ENCODE results near the gene AOPEP. TPM values are rescaled to one million over a fixed set of nuclear protein-coding genes. Genes with fewer than 3 reads are reported as not detected.

Gene AOPEP
- total RNA-seq, 5 donors from 2014 or later (not counting 1 experiment from before 2014, with no cell fraction given), result 10.4 to 14.8 (median 11.3) TPM

DNA sequence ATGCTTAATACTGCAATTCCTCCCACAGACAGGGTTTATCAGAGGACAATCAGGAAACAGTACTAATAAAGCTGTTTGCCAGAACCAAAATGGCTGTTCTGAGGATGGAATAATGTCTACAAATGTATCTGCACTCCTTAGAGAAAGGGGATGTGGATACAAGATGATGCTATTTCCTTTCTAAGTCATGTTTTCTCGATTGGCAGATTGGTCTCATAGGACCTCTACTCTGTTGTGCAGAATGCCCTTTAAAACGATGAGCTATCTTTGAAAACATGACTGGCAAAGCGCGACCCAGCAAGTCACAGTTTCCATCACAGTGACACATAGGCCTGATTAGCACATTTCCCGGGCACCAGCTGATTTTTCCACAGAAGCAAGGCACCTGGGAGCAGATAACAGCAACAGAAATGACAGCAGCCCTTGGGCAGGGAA, 54.0 kb downstream of the AOPEP start:
- Mint-ChIP-seq H3K27ac (no peak overlapping the region), H3K4me1 (peaks cover 0 to 3% (median 0%) of the 10 kb centered on the region in 3 donors), H3K9me3 (no peaks in the 10 kb centered on the region), H3K27me3 (no peaks in the 10 kb centered on the region), H3K36me3 (no peaks in the 10 kb centered on the region), H3K4me3 (no peak overlapping the region)
- no peak for DNase-seq
- ATAC-seq (replicated peaks in 1 of 4), result no peak
- Histone ChIP-seq H3K9me3 (no peaks in the 10 kb centered on the region), H3K27ac (ENCODE audit: low read length) (no peak overlapping the region), H3K36me3 (ENCODE audit: control insufficient read depth in 2 of 2, extremely low read depth in 1 of 2, insufficient read depth in 1 of 2, low read length in 1 of 2) (no peaks in the 10 kb centered on the region), H3K27me3 (replicated peaks in 1 of 2; ENCODE audit: control insufficient read depth in 2 of 2, extremely low read depth in 1 of 2, insufficient read depth in 2 of 2, low read length in 1 of 2) (no peaks in the 10 kb centered on the region), H3K4me3 (ENCODE audit: control insufficient read depth in 1 of 2, extremely low read depth in 1 of 2, low read length in 1 of 2) (no peak overlapping the region), H3K4me1 (ENCODE audit: control insufficient read depth in 1 of 2, extremely low read depth in 1 of 2, insufficient read depth in 2 of 2, low read length in 2 of 2) (no peaks in the 10 kb centered on the region)
- ChIA-PET CTCF (no interaction called here), POLR2A (no interaction called here)
- WGBS (ENCODE audit: insufficient coverage), result 53% methylated on average over 5 of the region's 5 CpGs

DNA sequence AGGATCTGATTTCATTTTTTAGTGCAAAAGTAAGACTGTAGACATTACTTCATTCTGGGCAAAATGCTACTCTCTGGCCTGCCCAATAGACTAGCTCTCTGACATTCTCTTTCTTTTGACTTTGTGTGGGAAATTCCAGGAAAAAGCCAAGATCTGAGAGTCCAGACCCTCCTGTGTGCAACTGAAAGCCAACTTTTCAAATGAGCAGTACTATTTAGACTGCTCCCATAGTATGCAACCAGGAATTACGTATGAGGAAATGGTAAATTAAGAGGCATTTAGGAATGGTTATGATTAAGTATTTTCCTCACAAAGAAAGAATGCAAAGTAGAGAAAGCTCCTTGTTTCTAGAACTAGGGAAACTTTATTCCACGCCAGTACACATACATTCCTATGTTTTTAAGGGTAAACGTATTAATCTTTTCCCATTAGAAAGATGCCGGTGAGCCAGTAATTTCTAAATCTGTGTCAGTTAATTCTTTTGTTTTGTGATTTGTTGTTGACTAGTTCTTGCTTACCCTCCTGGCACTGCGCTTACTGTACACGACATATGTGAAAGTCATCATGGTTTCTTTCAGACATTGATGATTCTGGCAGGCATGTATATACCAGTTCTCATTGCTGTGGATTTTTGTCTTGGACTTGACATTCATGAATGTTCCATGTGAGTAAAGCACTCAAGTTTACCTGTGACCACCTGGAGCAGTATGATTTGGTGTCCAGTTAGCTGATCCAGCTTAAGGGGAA, 56.0 kb downstream of the AOPEP start:
- Mint-ChIP-seq H3K9me3 (no peaks in the 10 kb centered on the region), H3K27me3 (no peaks in the 10 kb centered on the region), H3K27ac (no peak overlapping the region), H3K36me3 (no peaks in the 10 kb centered on the region), H3K4me1 (peaks cover 7 to 11% (median 9%) of the 10 kb centered on the region in 3 donors), H3K4me3 (no peak overlapping the region)
- H3K36me3 ChIP-seq (ENCODE audit: control insufficient read depth in 2 of 2, extremely low read depth in 1 of 2, insufficient read depth in 1 of 2, low read length in 1 of 2), result no peaks in the 10 kb centered on the region
- no peaks in the 10 kb centered on the region for H3K4me1 ChIP-seq (ENCODE audit: control insufficient read depth in 1 of 2, extremely low read depth in 1 of 2, insufficient read depth in 2 of 2, low read length in 2 of 2)
- no peak overlapping the region for H3K4me3 ChIP-seq (ENCODE audit: control insufficient read depth in 1 of 2, extremely low read depth in 1 of 2, low read length in 1 of 2)
- H3K9me3 ChIP-seq, result no peaks in the 10 kb centered on the region
- ATAC-seq (replicated peaks in 1 of 4) (no peak), DNase-seq (no peak)
- no peak overlapping the region for H3K27ac ChIP-seq (ENCODE audit: low read length)
- no peaks in the 10 kb centered on the region for H3K27me3 ChIP-seq (replicated peaks in 1 of 2; ENCODE audit: control insufficient read depth in 2 of 2, extremely low read depth in 1 of 2, insufficient read depth in 2 of 2, low read length in 1 of 2)
- WGBS (ENCODE audit: insufficient coverage), result 100% methylated on average over 2 of the region's 6 CpGs
- ChIA-PET CTCF (interaction anchor here in 1 of 2 donors (1.3 kb wide), 1 partner anchor 349 kb away, joined by 3 read pairs; no protein-coding TSS in a partner anchor), POLR2A (no interaction called here)

DNA sequence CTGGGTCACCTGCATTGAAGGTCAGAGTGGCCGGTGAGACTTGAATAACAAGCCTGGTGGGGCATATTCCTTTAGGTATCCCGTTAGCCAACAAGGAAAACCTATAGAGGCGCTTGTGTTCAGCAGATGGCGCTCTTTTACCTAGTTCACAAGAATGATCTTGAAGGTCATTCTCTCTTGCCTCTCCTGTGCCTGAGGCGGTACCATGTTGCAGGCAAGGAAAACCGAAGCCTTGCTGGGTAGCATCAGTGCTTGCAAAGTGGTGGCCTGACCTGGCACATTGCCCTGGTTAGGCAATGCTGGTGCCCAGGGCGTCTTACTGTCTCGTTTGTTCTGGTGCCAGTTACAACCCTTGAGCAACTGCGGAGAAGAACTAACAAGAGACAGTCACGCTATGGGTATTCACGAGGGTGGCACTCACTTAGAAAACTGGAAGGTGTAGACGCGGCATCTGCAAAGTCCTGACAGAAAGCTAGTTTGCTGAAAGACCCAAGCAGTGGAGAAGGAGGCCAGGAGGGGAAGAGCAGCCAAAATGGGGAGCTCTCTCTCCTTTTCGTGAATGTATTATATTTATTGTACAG, 56.7 kb downstream of the AOPEP start:
- no peak for ATAC-seq (replicated peaks in 1 of 4)
- ChIA-PET POLR2A (no interaction called here), CTCF (interaction anchor here (0.6 to 1.3 kb wide), 3 partner anchors 344 to 348 kb away, joined by 3 to 5 read pairs (median 3); no protein-coding TSS in a partner anchor)

DNA sequence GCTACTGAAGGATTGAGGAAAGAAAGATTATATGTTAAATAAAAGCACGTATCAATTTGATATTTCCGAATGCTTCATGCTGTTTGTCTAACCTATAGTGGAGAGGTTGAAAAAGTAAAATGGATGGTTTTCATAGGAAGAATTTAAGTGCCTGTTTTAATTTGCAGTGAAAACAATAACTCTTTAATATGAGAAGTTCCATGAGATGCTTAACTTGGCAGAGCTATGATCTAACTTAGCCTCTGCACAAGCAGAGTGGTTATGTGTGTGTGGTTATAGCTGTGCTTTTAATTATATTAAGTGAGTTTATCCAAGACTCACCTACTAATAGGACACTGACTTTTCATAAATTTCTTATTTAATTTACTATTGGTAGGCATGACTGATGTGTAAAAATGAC, 57.4 kb downstream of the AOPEP start:
- Mint-ChIP-seq H3K27ac (no peak overlapping the region), H3K27me3 (no peaks in the 10 kb centered on the region), H3K9me3 (no peaks in the 10 kb centered on the region), H3K4me3 (no peak overlapping the region), H3K4me1 (peaks cover 11 to 17% (median 11%) of the 10 kb centered on the region in 3 donors), H3K36me3 (peaks cover 5% of the 10 kb centered on the region)
- ATAC-seq (replicated peaks in 1 of 4) (no peak), DNase-seq (no peak)
- H3K4me1 ChIP-seq (ENCODE audit: control insufficient read depth in 1 of 2, extremely low read depth in 1 of 2, insufficient read depth in 2 of 2, low read length in 2 of 2), result no peaks in the 10 kb centered on the region
- no peak overlapping the region for H3K4me3 ChIP-seq (ENCODE audit: control insufficient read depth in 1 of 2, extremely low read depth in 1 of 2, low read length in 1 of 2)
- H3K27ac ChIP-seq (ENCODE audit: low read length), result no peak overlapping the region
- H3K27me3 ChIP-seq (replicated peaks in 1 of 2; ENCODE audit: control insufficient read depth in 2 of 2, extremely low read depth in 1 of 2, insufficient read depth in 2 of 2, low read length in 1 of 2), result no peaks in the 10 kb centered on the region
- ChIA-PET CTCF (interaction anchor here (0.6 to 1.3 kb wide), 4 partner anchors 344 to 348 kb away, joined by 3 to 5 read pairs (median 3); no protein-coding TSS in a partner anchor), POLR2A (no interaction called here)
- 100% methylated on average over 1 of the region's 2 CpGs for WGBS (ENCODE audit: insufficient coverage)
- no peaks in the 10 kb centered on the region for H3K9me3 ChIP-seq
- H3K36me3 ChIP-seq (ENCODE audit: control insufficient read depth in 2 of 2, extremely low read depth in 1 of 2, insufficient read depth in 1 of 2, low read length in 1 of 2), result no peaks in the 10 kb centered on the region

More for the DNA sequence above, 56.7 kb downstream of the AOPEP start:
- 66% methylated on average over 10 of the region's 14 CpGs for WGBS (ENCODE audit: insufficient coverage)
- Histone ChIP-seq H3K27ac (ENCODE audit: low read length) (no peak overlapping the region), H3K4me1 (ENCODE audit: control insufficient read depth in 1 of 2, extremely low read depth in 1 of 2, insufficient read depth in 2 of 2, low read length in 2 of 2) (no peaks in the 10 kb centered on the region), H3K4me3 (ENCODE audit: control insufficient read depth in 1 of 2, extremely low read depth in 1 of 2, low read length in 1 of 2) (no peak overlapping the region), H3K27me3 (replicated peaks in 1 of 2; ENCODE audit: control insufficient read depth in 2 of 2, extremely low read depth in 1 of 2, insufficient read depth in 2 of 2, low read length in 1 of 2) (no peaks in the 10 kb centered on the region), H3K36me3 (ENCODE audit: control insufficient read depth in 2 of 2, extremely low read depth in 1 of 2, insufficient read depth in 1 of 2, low read length in 1 of 2) (no peaks in the 10 kb centered on the region), H3K9me3 (no peaks in the 10 kb centered on the region)
- no peak overlapping the region for H3K4me3 Mint-ChIP-seq
- no peaks in the 10 kb centered on the region for H3K9me3 Mint-ChIP-seq
- peaks cover under 1% of the 10 kb centered on the region for H3K36me3 Mint-ChIP-seq
- no peaks in the 10 kb centered on the region for H3K27me3 Mint-ChIP-seq
- peaks cover 11% of the 10 kb centered on the region in 3 donors for H3K4me1 Mint-ChIP-seq
- H3K27ac Mint-ChIP-seq, result no peak overlapping the region
- DNase-seq, result peak in 26 of 35 experiments; percentile 2 to 62 (median 22)

DNA sequence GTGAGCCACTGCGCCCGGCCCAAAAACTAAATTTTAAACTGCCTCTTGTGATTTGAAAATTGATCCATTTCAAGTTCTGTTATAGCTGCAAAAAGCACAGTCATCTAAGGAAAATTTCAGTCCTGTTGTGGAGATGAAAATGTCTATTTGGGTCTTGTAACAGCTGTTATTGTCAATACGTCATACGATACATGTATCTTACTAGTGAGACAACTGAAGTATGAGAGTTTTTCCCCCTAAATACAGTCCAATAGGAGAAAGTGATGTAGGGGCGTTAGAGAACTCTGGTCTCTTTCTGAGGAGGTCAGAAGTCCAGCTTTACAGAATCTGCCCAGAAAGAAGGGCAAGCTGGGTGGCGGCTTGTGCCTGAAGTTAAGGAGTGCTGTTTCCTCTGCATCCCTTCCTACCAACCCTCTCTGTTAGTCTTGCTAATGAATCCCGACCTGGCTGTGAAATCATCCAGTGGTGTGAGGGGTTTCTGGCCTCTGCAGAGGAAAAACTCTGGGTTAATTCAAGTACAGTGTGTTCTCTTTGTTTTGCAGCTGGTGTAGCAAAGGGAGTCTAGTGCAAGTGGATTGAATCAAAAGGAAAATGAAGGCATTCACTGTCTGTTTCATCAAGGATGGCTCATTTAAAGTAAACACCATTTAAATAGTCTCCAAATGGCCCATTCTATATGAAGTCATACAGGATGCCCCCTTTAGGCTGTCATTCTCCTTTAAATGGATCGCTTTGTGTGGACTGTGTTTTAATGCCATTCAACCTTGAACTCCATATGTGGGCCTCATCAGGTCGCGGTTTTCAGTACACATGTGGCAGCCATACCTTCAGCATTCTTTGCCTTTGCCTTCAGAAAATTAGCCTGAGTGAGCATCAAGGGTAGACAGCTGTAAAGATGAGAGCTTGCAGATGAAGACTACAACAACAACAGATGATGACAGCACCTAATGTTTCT, 59.0 kb downstream of the AOPEP start:
- ATAC-seq (replicated peaks in 1 of 4) (no peak), DNase-seq (no peak)
- H3K4me1 Mint-ChIP-seq, result peaks cover 10 to 20% (median 11%) of the 10 kb centered on the region in 3 donors
- Histone ChIP-seq H3K36me3 (ENCODE audit: control insufficient read depth in 2 of 2, extremely low read depth in 1 of 2, insufficient read depth in 1 of 2, low read length in 1 of 2) (no peaks in the 10 kb centered on the region), H3K27me3 (replicated peaks in 1 of 2; ENCODE audit: control insufficient read depth in 2 of 2, extremely low read depth in 1 of 2, insufficient read depth in 2 of 2, low read length in 1 of 2) (no peaks in the 10 kb centered on the region), H3K4me3 (ENCODE audit: control insufficient read depth in 1 of 2, extremely low read depth in 1 of 2, low read length in 1 of 2) (no peak overlapping the region), H3K4me1 (ENCODE audit: control insufficient read depth in 1 of 2, extremely low read depth in 1 of 2, insufficient read depth in 2 of 2, low read length in 2 of 2) (no peaks in the 10 kb centered on the region), H3K9me3 (no peaks in the 10 kb centered on the region), H3K27ac (ENCODE audit: low read length) (no peak overlapping the region)
- peaks cover 9% of the 10 kb centered on the region for H3K36me3 Mint-ChIP-seq
- ChIA-PET CTCF (interaction anchor here in 1 of 2 donors (1.2 kb wide), 1 partner anchor 17 kb away, joined by 4 read pairs; no protein-coding TSS in a partner anchor), POLR2A (no interaction called here)
- no peak overlapping the region for H3K4me3 Mint-ChIP-seq
- no peaks in the 10 kb centered on the region for H3K9me3 Mint-ChIP-seq
- H3K27ac Mint-ChIP-seq, result no peak overlapping the region
- WGBS (ENCODE audit: insufficient coverage), result 93% methylated on average over 5 of the region's 10 CpGs
- H3K27me3 Mint-ChIP-seq, result no peaks in the 10 kb centered on the region

DNA sequence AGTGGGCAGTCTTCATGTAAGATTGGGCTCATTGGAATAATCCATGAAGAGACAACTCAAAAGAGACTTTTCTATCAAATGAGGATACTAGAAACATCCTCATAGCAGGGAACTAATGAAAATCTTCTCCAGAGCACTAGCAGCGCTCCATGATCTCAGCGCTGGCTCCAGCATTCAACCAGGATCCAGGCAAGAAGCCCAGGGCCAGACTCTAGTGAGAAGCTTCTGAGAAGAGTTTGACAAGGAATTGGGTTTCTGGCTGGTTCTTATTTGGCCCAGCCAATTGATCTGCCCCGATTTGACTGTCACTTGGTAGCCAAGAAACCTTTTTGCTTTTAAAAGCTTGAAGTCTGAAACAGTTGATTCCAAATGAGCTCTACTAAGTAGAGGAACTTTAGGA, 60.1 kb downstream of the AOPEP start:
- Histone ChIP-seq H3K27ac (ENCODE audit: low read length) (no peak overlapping the region), H3K4me1 (ENCODE audit: control insufficient read depth in 1 of 2, extremely low read depth in 1 of 2, insufficient read depth in 2 of 2, low read length in 2 of 2) (no peaks in the 10 kb centered on the region), H3K36me3 (ENCODE audit: control insufficient read depth in 2 of 2, extremely low read depth in 1 of 2, insufficient read depth in 1 of 2, low read length in 1 of 2) (no peaks in the 10 kb centered on the region), H3K27me3 (replicated peaks in 1 of 2; ENCODE audit: control insufficient read depth in 2 of 2, extremely low read depth in 1 of 2, insufficient read depth in 2 of 2, low read length in 1 of 2) (no peaks in the 10 kb centered on the region), H3K9me3 (no peaks in the 10 kb centered on the region), H3K4me3 (ENCODE audit: control insufficient read depth in 1 of 2, extremely low read depth in 1 of 2, low read length in 1 of 2) (no peak overlapping the region)
- H3K4me1 Mint-ChIP-seq, result peaks cover 10 to 20% (median 11%) of the 10 kb centered on the region in 3 donors
- ChIA-PET CTCF (interaction anchor here in 1 of 2 donors (1.2 kb wide), 1 partner anchor 18 kb away, joined by 4 read pairs; no protein-coding TSS in a partner anchor), POLR2A (no interaction called here)
- WGBS (ENCODE audit: insufficient coverage), result 80% methylated on average over 1 of the region's 3 CpGs
- no peak overlapping the region for H3K27ac Mint-ChIP-seq
- ATAC-seq (replicated peaks in 1 of 4) (no peak), DNase-seq (no peak)
- H3K9me3 Mint-ChIP-seq, result no peaks in the 10 kb centered on the region
- H3K36me3 Mint-ChIP-seq, result peaks cover 14% of the 10 kb centered on the region
- no peaks in the 10 kb centered on the region for H3K27me3 Mint-ChIP-seq
- H3K4me3 Mint-ChIP-seq, result no peak overlapping the region

Measured in T-cell (primary cell).